NCI-H2081 treated with DMSO at 0.1 percent for 48 hours (cell line): ENCODE results near the gene NPW.

Experiments used
- DNase-seq: peaks from one replicate; lab custom pipeline; 2025; lab: John Stamatoyannopoulos, UW

Gene NPW

DNA sequence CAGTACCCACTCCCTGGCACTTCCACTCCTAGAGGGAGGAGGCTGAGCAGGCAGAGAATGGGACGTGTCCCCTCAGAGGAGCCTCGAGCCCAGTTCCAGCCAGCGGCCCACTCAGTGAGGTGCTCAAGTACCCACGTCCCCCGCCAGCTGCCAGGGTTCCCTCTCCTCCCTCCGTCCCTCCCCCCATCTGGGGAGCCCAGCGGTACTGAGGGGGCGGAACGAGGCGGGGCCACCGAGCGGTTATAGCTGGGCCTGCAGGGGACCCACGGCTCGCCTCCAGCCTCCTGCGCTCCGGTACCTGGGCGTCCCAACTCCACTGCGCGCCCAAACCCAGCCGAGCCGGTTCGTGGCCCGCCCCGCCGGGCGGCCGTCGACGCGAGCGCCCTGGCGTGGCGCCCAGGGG lies at the start of gene NPW:
NPW (plus strand) TSS at position 268 of the 403 bp plus-strand sequence.
- no peak for DNase-seq

DNA sequence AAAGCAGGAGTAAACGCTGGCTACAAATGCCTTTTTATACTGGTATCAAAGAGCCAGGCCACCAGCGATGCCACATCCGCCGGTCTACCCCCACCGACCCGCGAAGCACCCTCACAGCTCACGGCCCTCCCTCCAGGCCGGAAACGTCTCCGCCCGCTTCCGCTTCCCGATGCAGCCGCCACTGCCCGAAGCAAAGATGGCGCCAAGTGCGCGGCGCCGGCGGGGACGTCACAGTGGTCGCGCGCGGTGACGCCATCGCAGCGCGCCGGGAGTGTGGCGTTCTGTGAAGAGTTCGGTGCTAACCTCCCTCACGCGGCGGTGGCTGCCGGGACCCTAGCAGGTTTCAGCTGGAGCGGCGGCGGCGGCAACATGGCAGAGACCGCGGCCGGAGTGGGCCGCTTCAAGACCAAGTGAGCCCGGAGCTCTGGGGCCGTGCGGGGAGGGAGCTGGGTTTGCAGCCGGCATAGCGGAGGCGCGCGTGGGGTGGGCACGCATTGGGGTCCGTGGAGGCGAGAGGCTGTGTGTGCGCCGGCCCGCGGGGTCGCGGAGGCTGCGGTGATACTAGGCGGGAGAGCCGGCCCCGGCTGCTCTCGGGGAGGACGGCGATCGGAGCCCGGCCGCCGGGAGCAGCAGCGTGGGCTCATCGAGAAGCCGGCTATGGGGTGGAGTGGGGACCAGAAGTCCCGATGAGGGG lies 47.6 kb upstream of the NPW start, which contains the start of gene TBL3:
TBL3 (plus strand) TSS at position 258 of the 694 bp plus-strand sequence; CDS start at position 370, 112 bp downstream.
- DNase-seq = peak; percentile 48

DNA sequence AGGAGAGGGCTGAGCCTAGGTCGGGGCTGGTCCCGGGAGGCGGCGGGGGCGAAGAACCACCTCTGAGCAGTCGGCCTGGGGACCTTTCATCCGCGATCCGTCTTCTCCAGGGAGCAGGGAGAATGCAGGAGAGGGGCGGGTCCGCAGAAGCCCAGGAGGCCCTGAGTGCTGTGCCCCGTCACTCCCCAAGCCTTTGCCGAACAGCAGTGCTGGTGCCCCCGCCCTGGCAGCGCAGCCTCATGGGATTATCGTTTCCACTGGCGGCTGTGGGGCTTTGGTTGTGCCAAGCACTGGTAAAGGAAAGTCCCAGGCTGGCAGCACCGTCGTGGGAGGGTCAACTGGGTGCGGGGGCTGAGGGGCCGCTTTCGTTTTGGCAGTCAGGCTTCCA lies 47.1 kb upstream of the NPW start:
- DNase-seq = no peak

DNA sequence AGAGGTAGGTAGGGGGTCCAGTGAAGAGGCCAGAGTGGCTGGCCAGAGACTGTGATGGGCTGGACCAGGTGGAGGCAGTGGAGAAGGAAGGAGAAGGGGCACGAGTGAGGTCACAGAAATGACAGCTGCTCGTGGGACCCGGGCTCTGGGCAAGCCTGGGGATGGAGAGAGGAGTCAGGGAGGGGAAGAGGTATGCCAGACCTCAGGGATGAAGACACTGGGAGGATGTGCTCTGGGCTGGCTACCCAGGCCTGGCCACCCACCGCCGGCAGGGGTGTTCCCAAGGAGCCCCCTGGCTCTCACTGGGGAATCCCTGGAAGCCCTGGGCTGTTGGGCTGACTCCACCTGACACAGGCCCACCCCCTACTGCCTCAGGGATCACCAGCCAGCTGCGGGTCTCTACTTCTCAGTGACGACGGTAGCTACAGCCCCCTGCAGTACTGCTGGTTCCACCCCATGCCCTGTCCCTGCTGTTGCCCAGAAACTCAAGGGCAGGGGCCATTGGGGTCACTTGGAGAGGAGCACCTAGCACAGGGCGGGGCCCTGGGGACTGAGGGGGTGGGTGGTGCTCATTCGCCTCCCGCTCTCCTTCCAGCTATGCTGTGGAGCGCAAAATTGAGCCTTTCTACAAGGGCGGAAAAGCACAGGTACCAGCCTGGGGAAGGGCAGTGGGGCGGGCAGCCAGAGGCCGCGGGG lies 46.0 kb upstream of the NPW start:
- DNase-seq = no peak

DNA sequence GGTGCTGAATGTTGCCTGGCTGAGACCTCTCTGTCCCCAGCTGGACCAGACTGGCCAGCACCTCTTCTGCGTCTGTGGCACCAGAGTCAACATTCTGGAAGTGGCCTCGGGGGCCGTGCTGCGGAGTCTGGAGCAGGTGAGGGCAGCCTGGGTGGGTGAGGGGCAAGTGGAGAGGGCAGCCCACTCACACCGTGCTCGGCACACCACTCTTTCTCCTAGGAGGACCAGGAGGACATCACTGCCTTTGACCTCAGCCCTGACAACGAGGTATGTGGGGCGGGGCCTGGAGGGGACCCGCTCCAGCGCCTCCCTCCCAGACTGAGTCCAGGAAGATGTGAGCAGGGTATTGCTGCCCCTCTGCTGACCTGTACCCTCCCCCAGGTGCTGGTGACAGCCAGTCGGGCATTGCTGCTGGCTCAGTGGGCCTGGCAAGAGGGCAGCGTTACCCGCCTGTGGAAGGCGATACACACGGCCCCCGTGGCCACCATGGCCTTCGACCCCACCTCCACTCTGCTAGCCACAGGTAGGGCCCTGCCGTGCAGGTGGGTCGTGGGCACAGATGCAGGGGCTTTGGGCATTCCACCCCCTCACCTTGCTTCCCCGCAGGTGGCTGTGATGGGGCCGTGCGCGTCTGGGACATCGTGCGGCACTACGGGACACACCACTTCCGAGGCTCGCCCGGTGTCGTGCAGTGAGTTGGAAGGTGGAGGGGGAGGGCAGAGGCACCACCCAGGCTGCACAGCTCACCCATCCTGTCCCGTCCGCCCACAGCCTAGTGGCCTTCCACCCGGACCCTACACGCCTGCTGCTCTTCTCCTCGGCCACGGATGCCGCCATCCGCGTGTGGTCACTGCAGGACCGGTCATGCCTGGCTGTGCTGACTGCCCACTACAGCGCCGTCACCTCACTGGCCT lies 45.2 kb upstream of the NPW start:
- DNase-seq = no peak

DNA sequence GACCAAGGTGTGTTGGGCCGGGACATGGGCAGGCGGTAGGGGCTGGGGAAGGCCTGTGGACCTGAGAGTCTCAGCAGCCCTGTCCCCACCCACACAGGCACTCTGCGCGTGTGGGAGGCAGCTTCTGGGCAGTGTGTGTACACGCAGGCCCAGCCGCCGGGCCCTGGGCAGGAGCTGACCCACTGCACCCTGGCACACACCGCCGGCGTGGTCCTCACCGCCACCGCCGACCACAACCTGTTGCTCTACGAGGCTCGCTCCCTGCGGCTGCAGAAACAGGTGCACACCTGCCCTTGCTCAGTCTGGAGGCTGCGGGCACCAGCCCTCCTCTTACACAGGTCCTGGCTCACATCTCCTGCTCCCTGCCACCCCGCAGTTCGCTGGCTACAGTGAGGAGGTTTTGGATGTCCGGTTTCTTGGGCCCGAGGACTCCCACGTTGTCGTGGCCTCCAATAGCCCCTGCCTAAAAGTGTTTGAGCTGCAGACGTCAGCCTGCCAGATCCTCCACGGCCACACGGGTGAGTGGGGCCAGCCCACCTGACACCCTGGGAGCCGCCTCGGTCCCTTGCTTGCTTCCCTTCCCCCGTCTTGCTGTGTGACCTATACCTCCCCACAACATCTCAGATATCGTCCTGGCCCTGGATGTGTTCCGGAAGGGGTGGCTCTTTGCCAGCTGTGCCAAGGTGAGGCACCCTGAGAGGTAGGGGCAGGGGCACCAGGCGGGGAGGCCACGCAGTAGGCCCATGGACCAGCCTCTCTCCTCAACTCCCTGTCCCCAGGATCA lies 44.0 kb upstream of the NPW start:
- no peak for DNase-seq

DNA sequence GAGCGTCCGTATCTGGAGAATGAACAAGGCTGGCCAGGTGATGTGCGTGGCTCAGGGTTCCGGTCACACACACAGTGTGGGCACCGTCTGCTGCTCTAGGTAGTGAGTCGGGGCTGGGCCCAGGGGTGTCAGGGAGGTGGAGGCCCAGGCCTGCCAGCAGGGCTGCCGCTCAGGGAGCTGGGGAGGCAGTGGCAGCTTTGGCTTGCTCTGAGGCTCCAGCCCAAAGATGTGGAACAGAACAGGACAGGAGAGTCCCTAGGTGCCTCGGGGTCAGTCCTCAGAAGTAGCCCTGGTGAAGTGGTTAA lies 43.4 kb upstream of the NPW start:
- DNase-seq = no peak

DNA sequence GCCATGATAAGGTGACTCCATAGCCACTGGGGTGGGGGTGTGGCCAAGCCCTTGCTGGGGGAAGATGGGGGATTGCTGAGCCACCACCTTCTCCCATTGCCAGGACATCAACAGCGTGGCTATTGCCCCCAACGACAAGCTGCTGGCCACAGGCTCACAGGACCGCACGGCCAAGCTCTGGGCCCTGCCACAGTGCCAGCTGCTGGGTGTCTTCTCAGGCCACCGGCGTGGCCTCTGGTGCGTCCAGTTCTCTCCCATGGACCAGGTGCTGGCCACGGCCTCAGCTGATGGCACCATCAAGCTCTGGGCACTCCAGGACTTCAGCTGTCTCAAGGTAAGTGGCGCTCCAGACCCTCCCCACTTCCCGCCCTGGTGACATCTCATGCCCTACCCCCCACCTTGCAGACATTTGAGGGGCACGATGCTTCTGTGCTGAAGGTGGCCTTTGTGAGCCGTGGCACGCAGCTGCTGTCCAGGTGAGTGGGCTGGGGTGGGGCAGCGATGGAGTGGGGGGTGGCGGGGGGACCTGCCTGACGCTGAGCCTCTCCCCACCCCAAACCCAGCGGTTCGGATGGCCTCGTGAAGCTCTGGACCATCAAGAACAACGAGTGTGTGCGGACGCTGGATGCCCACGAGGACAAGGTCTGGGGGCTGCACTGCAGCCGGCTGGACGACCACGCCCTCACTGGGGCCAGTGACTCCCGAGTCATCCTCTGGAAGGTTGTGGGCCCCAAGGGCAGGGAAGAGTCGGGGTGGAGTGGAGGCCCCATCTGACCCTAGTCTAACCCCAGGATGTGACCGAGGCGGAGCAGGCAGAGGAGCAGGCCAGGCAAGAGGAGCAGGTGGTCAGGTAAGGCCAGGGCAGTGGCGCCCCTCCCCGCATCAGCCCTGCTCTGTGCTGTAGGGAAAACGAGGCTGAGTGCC lies 42.4 kb upstream of the NPW start:
- DNase-seq = no peak

DNA sequence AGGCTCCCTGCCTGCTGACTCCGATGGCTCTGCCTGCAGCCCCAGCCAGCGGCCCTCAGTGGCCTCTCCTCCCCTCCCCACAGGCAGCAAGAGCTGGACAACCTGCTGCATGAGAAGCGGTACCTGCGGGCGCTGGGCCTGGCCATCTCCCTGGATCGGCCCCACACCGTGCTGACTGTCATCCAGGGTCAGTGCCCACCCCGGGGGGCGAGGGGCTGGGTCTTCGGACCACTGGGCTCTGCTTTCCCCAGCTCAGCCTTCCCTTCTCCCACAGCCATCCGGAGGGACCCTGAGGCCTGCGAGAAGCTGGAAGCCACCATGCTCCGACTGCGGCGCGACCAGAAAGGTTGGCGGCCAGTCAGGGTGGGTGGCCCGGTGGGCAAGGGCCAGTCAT lies 41.7 kb upstream of the NPW start:
- DNase-seq = no peak

DNA sequence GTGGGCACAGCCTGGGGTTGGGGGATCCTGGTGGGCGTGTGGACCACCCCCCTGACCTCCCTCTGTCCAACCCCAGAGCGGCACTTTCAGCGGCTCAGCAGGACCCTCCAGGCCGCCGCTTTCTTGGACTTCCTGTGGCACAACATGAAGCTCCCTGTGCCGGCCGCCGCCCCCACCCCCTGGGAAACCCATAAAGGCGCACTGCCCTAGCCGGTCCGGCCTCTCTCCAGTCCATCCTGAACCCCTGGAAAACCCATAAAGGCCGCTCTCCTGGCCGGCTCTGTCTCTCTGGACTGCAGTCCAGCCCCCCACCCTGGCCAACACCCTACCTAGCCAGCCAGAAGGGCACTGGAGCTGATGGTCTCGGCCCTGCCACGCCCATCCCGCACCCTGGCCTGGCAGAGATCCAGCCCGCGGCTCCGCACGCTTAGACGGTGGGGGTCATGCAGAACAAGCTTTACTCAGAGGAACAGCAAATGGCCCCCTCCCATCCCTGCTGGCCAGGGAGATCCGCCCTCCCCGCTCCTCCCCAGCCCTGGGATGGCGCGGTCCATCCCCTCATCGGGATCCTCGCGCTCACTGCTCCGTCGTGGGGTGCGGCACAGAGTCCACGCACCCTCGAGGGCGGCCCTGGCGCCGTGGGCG lies 41.0 kb upstream of the NPW start:
- DNase-seq = no peak

DNA sequence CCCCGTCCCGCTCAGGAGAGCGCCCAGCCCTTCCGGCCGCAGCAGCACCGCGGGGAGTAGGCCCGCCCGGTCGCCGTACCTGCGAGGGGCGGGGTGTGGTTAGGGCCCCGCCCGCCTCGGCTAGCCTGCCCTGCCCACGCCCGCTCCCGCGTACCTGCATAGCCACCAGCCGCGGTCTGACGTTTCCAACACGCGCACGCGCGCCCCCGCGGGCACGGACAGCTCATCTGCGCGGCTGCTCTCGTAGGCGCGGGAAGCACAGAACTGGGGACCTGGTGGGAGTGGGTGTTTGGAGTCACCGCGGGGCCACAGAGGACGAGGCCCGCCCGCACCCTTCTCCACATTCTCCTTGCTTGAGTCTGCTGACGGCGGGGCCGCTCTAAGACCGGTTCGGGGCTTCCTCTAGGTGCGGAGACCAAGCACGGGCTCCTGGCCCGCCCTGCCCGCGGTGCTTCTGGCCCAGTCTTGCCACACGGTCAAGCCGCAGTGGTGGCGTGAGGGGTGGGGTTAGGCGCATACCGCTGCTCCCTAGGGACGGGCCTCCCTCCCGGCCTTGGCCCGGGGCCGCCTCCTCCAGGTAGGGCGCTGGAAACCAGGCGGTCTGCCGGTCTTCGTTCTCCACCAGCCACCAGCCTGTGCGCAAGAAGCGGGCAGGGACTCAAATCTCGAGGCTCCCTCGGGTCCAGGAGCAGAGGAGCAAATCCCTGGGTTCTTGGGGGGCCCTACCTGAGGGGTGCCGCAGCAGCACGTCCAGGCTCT lies 40.1 kb upstream of the NPW start:
- no peak for DNase-seq

DNA sequence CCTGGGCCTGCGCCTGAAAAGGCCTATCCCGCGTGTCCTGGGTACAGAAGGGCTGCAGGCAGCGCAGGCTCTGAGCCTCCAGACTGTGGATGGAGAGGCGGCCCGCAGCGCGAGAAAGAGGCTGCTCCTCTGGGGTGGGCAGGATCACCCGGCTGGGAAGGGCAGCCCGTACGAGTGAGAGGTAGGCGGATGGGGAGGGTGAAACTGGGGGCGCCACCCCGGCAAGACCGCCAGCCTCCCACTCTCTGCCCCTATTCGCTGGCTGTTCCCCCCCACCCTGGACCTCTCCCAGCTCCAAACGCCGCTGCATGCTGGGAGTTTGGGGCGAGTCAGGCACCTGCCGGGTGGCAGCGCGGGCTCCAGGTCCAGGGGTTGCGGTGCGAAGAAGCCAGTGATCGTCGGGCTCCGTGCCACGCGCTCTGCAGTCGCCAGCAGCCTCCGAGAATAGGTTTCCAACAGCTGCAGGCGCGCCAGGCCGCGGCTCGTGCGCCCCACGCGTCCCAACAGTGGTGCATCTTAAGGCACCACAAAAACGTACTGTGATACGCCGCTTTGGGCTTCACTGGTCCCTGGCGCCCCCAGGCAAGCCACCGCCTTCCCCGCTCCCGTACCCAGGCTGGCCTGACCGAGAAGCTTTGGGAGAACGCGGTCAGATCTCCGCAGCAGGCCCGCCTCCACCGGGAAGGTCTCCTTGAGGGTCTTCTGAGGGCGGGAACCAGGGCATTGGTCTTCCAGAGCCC lies 39.4 kb upstream of the NPW start:
- DNase-seq = no peak

DNA sequence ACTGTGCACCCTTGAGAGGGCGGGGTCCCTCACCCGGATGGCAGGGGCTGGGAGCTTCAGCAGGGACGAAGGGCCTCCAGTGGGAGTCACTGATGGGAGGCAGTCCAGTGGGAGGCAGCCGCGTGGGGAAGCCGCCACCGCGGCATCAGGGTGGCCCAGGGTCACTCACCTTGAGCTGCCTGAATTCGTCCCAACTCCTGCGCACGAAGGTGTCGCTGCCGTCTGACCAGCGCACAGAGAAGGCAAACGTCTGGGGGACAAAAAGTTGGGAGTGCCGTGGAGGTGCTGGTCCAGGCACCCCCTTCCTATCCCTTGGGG lies 38.9 kb upstream of the NPW start:
- no peak for DNase-seq

DNA sequence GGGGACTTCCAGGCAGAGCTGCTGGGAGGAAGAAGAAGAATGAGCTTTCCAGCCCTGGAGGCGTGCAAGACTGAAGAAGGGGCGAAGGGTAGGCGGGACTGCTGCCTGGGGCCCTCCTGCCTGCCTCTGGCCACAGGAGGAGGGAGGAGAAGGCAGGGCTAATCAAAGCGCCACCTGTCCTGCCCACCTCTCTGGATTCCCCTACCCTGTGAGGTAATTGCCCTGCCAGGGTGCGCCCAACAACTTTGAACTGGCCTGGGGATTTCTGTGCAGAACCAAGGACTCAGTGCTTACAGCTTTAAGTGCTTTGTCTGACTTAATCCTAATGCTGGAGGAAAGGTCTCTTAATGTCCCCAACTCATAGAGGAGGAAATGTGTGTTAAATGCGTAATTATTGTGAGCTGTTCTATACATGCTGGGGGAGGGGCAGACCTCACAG lies 38.2 kb upstream of the NPW start, which contains the start of gene NOXO1:
NOXO1 (minus strand) TSS at position 72 of the 439 bp plus-strand sequence. CDS start 290 bp downstream, outside the sequence.
- DNase-seq = no peak

DNA sequence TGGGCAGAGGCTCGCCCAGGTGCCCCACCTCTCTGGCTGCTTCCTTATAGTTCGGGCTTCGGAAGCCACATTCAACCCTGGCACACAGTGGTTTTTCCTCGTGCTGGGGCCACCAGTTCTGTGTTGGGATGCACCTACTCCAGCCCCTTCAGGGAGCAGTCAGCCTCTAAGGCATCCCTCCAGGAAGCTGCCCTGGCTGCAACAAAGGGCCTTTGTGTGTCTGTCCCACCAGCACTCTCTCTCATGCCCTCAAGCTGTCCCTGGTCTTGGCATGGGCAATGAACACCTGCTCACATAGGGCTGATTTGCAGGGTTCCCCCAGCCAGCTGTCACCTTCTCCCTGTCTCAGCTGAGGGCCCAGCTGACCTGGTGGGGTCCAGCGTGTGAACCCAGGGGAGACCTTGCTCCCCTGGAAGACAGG lies 37.6 kb upstream of the NPW start:
- DNase-seq = no peak

DNA sequence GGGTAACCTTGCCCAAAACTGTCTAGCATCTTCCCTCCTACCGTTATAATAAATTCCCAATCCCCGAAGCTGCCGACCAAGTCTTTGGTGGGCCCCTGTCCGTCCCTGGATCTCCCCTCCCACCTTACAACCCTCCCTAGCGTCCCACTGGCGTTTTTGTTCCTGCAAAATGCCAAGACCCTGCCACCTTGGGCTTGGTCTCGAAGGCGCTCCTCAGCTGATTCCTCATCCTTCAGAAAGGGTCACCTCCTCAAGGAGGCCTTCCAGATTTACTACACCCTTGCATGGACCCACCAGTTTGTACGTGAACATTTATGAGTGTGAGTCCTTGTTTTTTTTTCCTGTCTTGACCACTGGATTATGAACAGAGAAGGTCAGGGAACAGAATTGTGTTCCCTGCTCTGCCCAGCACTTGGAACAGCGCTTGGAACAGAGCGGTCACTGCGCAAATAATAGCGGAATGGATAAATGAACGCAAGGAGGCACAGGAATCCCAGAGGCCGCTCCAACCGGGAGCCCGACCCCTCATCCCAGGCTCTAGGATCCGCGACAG lies 36.5 kb upstream of the NPW start:
- no peak for DNase-seq

DNA sequence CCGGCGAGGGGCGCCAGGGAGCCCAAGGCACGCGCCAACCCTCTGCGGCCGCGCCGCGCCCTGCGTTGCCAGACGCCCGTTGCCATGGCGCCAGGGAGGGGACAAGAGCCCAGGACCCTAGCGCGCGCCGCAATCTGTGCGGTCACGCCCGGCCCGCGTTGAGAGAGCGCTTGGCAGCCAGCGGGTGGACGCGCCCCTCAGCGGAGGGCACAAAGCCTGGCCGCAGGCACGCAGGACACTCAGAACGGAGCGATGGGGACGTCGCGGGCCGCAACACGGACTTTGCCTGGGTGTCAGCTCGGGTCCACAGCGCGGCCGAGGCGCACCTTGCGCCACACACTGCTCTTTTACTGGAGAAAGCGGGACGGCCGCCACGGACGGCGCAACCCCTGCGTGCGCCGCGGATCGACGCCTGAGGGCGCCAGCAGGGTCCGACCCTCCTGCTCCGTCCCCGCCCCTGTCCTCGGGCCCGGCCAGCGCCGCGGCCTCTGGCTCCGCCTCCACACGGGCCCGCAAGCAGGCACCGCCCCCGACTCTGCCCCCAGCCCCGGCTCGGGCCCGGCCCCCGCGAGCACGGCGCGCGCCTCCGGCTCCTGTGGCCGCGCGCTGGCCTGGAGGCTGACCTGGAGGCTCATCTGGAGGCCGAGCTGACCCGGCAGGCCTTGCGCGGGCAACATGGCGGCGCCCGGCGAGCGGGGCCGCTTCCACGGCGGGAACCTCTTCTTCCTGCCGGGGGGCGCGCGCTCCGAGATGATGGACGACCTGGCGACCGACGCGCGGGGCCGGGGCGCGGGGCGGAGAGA lies 35.8 kb upstream of the NPW start, which contains the start of gene GFER:
GFER (plus strand) TSS at position 650 of the 803 bp plus-strand sequence; CDS start at position 676, 26 bp downstream.
- DNase-seq = no peak
